CD4-positive, alpha-beta memory T cell (primary cell): ENCODE measurements around the gene OR4C11. TPM values are rescaled to one million over a fixed set of nuclear protein-coding genes. Genes with fewer than 3 reads are reported as not detected.

Source experiments
- CTCF ChIA-PET: fragments of 350-600 bp; sonication (Branson Sonifier 250); formaldehyde crosslinking; loops from one replicate; lab custom pipeline; 2021; ENCODE audit warnings: inconsistent platforms; ENCODE audit not compliant: partially characterized antibody; lab: Charles Lee
- POLR2A ChIA-PET: fragments of 350-600 bp; sonication (Branson Sonifier 250); formaldehyde crosslinking; loops from one replicate; lab custom pipeline; 2021; ENCODE audit not compliant: partially characterized antibody; lab: Charles Lee
- DNase-seq, 5 donors: peaks; one replicate each; pipeline versions ENCODE4 v3.0.0 to v3.0.0-alpha.2; 2020 to 2022; ENCODE audit warnings: mixed read lengths in 1 of 5
- H3K27ac ChIP-seq: one replicate; pipeline ENCODE4 v1.7.0; 2013; ENCODE audit warnings: low read depth, low read length
- H3K27me3 ChIP-seq: 2 replicates; pipeline ENCODE4 v1.7.0; 2013; ENCODE audit warnings: mild to moderate bottlenecking, low read length, moderate library complexity; ENCODE audit not compliant: insufficient read depth
- H3K36me3 ChIP-seq: 2 replicates; pipeline ENCODE4 v1.7.0; 2013; ENCODE audit warnings: mild to moderate bottlenecking, low read length, moderate library complexity; ENCODE audit not compliant: insufficient read depth
- H3K4me1 ChIP-seq: 2 replicates; pipeline ENCODE4 v1.7.0; 2013; ENCODE audit warnings: mild to moderate bottlenecking, low read length, moderate library complexity; ENCODE audit not compliant: insufficient read depth
- H3K4me3 ChIP-seq, 2 donors: one replicate each; pipeline ENCODE4 v1.7.0; 2013; ENCODE audit warnings: low read length in 2 of 2, mild to moderate bottlenecking in 1 of 2
- H3K9me3 ChIP-seq, 2 donors: one replicate each; pipeline ENCODE4 v1.7.0; 2013; ENCODE audit warnings: low read length in 2 of 2, control low read depth in 1 of 2; ENCODE audit not compliant: control insufficient read depth in 1 of 2
- H3K27ac Mint-ChIP-seq, 7 donors: one replicate each; pipeline ENCODE4 v1.8.0; 2020 to 2021; ENCODE audit warnings: mixed read lengths in 7 of 7, mild to moderate bottlenecking in 6 of 7, inconsistent platforms in 3 of 7, moderate library complexity in 3 of 7
- H3K27me3 Mint-ChIP-seq, 2 donors: one replicate each; pipeline ENCODE4 v1.8.0; 2020 to 2021; ENCODE audit warnings: mixed read lengths in 2 of 2
- H3K36me3 Mint-ChIP-seq, 2 donors: one replicate each; pipeline ENCODE4 v1.8.0; 2020 to 2021; ENCODE audit warnings: mixed read lengths in 2 of 2, inconsistent platforms in 1 of 2, mild to moderate bottlenecking in 1 of 2
- H3K4me1 Mint-ChIP-seq, 4 donors: one replicate each; pipeline ENCODE4 v1.8.0; 2020 to 2021; ENCODE audit warnings: mixed read lengths in 4 of 4, mild to moderate bottlenecking in 1 of 4
- H3K4me3 Mint-ChIP-seq, 8 donors: one replicate each; pipeline ENCODE4 v1.8.0; 2020 to 2021; ENCODE audit warnings: mixed read lengths in 8 of 8, mild to moderate bottlenecking in 7 of 8, moderate library complexity in 6 of 8, inconsistent platforms in 3 of 8
- H3K9me3 Mint-ChIP-seq, 8 donors: one replicate each; pipeline ENCODE4 v1.8.0; 2020 to 2021; ENCODE audit warnings: mixed read lengths in 8 of 8, mild to moderate bottlenecking in 5 of 8, inconsistent platforms in 3 of 8, moderate library complexity in 1 of 8
- intact Hi-C: fragments of 100-400 bp; cut with micrococcal nuclease; formaldehyde crosslinking; loops from one replicate; pipeline ENCODE4 v1.15.1; 2023
- polyA plus RNA-seq, 2 donors: library from polyadenylated mRNA; unstranded; fragments of 300-500 nt; fragmentation: Illumina TruSeq; gene quantifications; one replicate each; pipeline ENCODE4 v1.2.3, GENCODE V29; 2021
- total RNA-seq, 2 experiments: library from RNA; stranded (reverse); gene quantifications; one replicate each; pipeline ENCODE4 v1.2.3, GENCODE V29; 2021

Gene OR4C11
- total RNA-seq, result not detected
- polyA plus RNA-seq, result not detected

GRCh38 chr11:55607545-55607944 is at the start of gene OR4C11:
OR4C11 (minus strand) TSS chr11:55607645; CDS start chr11:55604373, 3,272 bp downstream.
- Mint-ChIP-seq H3K9me3 (peaks cover 3 to 21% (median 5%) of the 10 kb centered on the region in 8 donors), H3K36me3 (no peaks in the 10 kb centered on the region), H3K4me3 (no peak within 1 kb of the TSS), H3K27ac (no peak within 1 kb of the TSS), H3K4me1 (no peaks in the 10 kb centered on the region), H3K27me3 (no peaks in the 10 kb centered on the region)
- Histone ChIP-seq H3K27me3 (no peaks in the 10 kb centered on the region), H3K4me3 (no peak within 1 kb of the TSS), H3K36me3 (no peaks in the 10 kb centered on the region), H3K27ac (no peak within 1 kb of the TSS), H3K9me3 (no peaks in the 10 kb centered on the region), H3K4me1 (no peaks in the 10 kb centered on the region)
- ChIA-PET POLR2A (no interaction called here), CTCF (no interaction called here)
- DNase-seq, result no peak
- intact Hi-C loops, result no loop called here

GRCh38 chr11:55655096-55655495 is 47.7 kb upstream of the OR4C11 start:
- no peak overlapping the region for H3K27ac Mint-ChIP-seq
- no peak for DNase-seq
- Histone ChIP-seq H3K27me3 (no peaks in the 10 kb centered on the region), H3K27ac (no peak overlapping the region), H3K36me3 (no peaks in the 10 kb centered on the region), H3K9me3 (no peaks in the 10 kb centered on the region), H3K4me3 (no peak overlapping the region), H3K4me1 (no peaks in the 10 kb centered on the region)
- H3K4me1 Mint-ChIP-seq, result no peaks in the 10 kb centered on the region
- intact Hi-C loops, result no loop called here
- no peak overlapping the region for H3K4me3 Mint-ChIP-seq
- no peaks in the 10 kb centered on the region for H3K36me3 Mint-ChIP-seq
- ChIA-PET CTCF (no interaction called here), POLR2A (no interaction called here)
- H3K9me3 Mint-ChIP-seq, result peaks cover 2 to 33% (median 7%) of the 10 kb centered on the region in 8 donors
- no peaks in the 10 kb centered on the region for H3K27me3 Mint-ChIP-seq

GRCh38 chr11:55652560-55652959 is 45.1 kb upstream of the OR4C11 start:
- peaks cover 2 to 30% (median 8%) of the 10 kb centered on the region in 8 donors for H3K9me3 Mint-ChIP-seq
- CTCF ChIA-PET, result no interaction called here

GRCh38 chr11:55648027-55648426 is 40.6 kb upstream of the OR4C11 start, which contains the start of gene OR4S2:
OR4S2 (plus strand) TSS chr11:55648327; CDS start chr11:55650904, 2,577 bp downstream.
- Histone ChIP-seq H3K4me1 (no peaks in the 10 kb centered on the region), H3K4me3 (no peak within 1 kb of the TSS), H3K27ac (no peak within 1 kb of the TSS), H3K27me3 (no peaks in the 10 kb centered on the region), H3K36me3 (no peaks in the 10 kb centered on the region), H3K9me3 (no peaks in the 10 kb centered on the region)
- Mint-ChIP-seq H3K27ac (no peak within 1 kb of the TSS), H3K9me3 (peaks cover 0 to 32% (median 8%) of the 10 kb centered on the region in 8 donors), H3K27me3 (no peaks in the 10 kb centered on the region), H3K4me3 (no peak within 1 kb of the TSS), H3K4me1 (no peaks in the 10 kb centered on the region), H3K36me3 (no peaks in the 10 kb centered on the region)
- ChIA-PET POLR2A (no interaction called here), CTCF (no interaction called here)
- no peak for DNase-seq
- intact Hi-C loops, result no loop called here

More at GRCh38 chr11:55652560-55652959, 45.1 kb upstream of the OR4C11 start:
- no peak overlapping the region for H3K27ac Mint-ChIP-seq
- Histone ChIP-seq H3K4me3 (no peak overlapping the region), H3K4me1 (no peaks in the 10 kb centered on the region), H3K27ac (no peak overlapping the region), H3K36me3 (no peaks in the 10 kb centered on the region), H3K27me3 (no peaks in the 10 kb centered on the region), H3K9me3 (no peaks in the 10 kb centered on the region)
- H3K36me3 Mint-ChIP-seq, result no peaks in the 10 kb centered on the region
- H3K4me3 Mint-ChIP-seq, result no peak overlapping the region
- no peak for DNase-seq
- H3K4me1 Mint-ChIP-seq, result no peaks in the 10 kb centered on the region
- POLR2A ChIA-PET, result no interaction called here
- intact Hi-C loops, result no loop called here
- no peaks in the 10 kb centered on the region for H3K27me3 Mint-ChIP-seq

GRCh38 chr11:55634813-55635212 is 27.4 kb upstream of the OR4C11 start, which contains the start of gene OR4P4:
OR4P4 (plus strand) TSS chr11:55635113.
- H3K27ac ChIP-seq, result no peak within 1 kb of the TSS
- DNase-seq, result no peak
- Mint-ChIP-seq H3K36me3 (no peaks in the 10 kb centered on the region), H3K27me3 (no peaks in the 10 kb centered on the region), H3K9me3 (peaks cover 0 to 27% (median 3%) of the 10 kb centered on the region in 8 donors), H3K4me1 (no peaks in the 10 kb centered on the region), H3K4me3 (no peak within 1 kb of the TSS), H3K27ac (no peak within 1 kb of the TSS)
- H3K9me3 ChIP-seq, result no peaks in the 10 kb centered on the region
- H3K27me3 ChIP-seq, result no peaks in the 10 kb centered on the region
- H3K4me3 ChIP-seq, result no peak within 1 kb of the TSS
- H3K4me1 ChIP-seq, result no peaks in the 10 kb centered on the region
- ChIA-PET CTCF (no interaction called here), POLR2A (no interaction called here)
- H3K36me3 ChIP-seq, result no peaks in the 10 kb centered on the region
- intact Hi-C loops, result no loop called here

GRCh38 chr11:55624531-55624930 is 17.1 kb upstream of the OR4C11 start:
- POLR2A ChIA-PET, result no interaction called here
- H3K4me3 Mint-ChIP-seq, result no peak overlapping the region
- H3K27me3 Mint-ChIP-seq, result no peaks in the 10 kb centered on the region
- no peak for DNase-seq
- intact Hi-C loops, result no loop called here
- peaks cover 0 to 48% (median 8%) of the 10 kb centered on the region in 8 donors for H3K9me3 Mint-ChIP-seq
- no peak overlapping the region for H3K4me3 ChIP-seq
- no peaks in the 10 kb centered on the region for H3K27me3 ChIP-seq
- H3K36me3 Mint-ChIP-seq, result no peaks in the 10 kb centered on the region
- H3K4me1 Mint-ChIP-seq, result no peaks in the 10 kb centered on the region
- H3K9me3 ChIP-seq, result no peaks in the 10 kb centered on the region
- no peak overlapping the region for H3K27ac ChIP-seq
- no peaks in the 10 kb centered on the region for H3K36me3 ChIP-seq
- no peak overlapping the region for H3K27ac Mint-ChIP-seq
- no peaks in the 10 kb centered on the region for H3K4me1 ChIP-seq
- CTCF ChIA-PET, result no interaction called here

GRCh38 chr11:55572548-55572947 is 34.9 kb downstream of the OR4C11 start:
- no peaks in the 10 kb centered on the region for H3K4me1 ChIP-seq
- Mint-ChIP-seq H3K27ac (no peak overlapping the region), H3K9me3 (peaks cover 3 to 35% (median 13%) of the 10 kb centered on the region in 8 donors), H3K4me3 (no peak overlapping the region), H3K36me3 (no peaks in the 10 kb centered on the region), H3K27me3 (no peaks in the 10 kb centered on the region), H3K4me1 (no peaks in the 10 kb centered on the region)
- CTCF ChIA-PET, result no interaction called here
- H3K27ac ChIP-seq, result no peak overlapping the region
- H3K27me3 ChIP-seq, result no peaks in the 10 kb centered on the region
- no peak overlapping the region for H3K4me3 ChIP-seq
- no peaks in the 10 kb centered on the region for H3K36me3 ChIP-seq
- no peak for DNase-seq
- POLR2A ChIA-PET, result no interaction called here
- intact Hi-C loops, result no loop called here
- no peaks in the 10 kb centered on the region for H3K9me3 ChIP-seq

GRCh38 chr11:55571828-55572227 is 35.6 kb downstream of the OR4C11 start, which contains the start of gene OR4C16:
OR4C16 (plus strand) TSS chr11:55572128; CDS start chr11:55572128, 0 bp downstream.
- H3K4me3 Mint-ChIP-seq, result no peak within 1 kb of the TSS
- Histone ChIP-seq H3K4me3 (no peak within 1 kb of the TSS), H3K27me3 (no peaks in the 10 kb centered on the region), H3K36me3 (no peaks in the 10 kb centered on the region), H3K9me3 (no peaks in the 10 kb centered on the region), H3K27ac (no peak within 1 kb of the TSS), H3K4me1 (no peaks in the 10 kb centered on the region)
- H3K27me3 Mint-ChIP-seq, result no peaks in the 10 kb centered on the region
- no peaks in the 10 kb centered on the region for H3K36me3 Mint-ChIP-seq
- CTCF ChIA-PET, result no interaction called here
- POLR2A ChIA-PET, result no interaction called here
- H3K27ac Mint-ChIP-seq, result no peak within 1 kb of the TSS
- peaks cover 3 to 35% (median 11%) of the 10 kb centered on the region in 8 donors for H3K9me3 Mint-ChIP-seq
- no peak for DNase-seq
- intact Hi-C loops, result no loop called here
- no peaks in the 10 kb centered on the region for H3K4me1 Mint-ChIP-seq
